HepG2 (cell line): ENCODE results near the gene TIMELESS. TPM values are rescaled to one million over a fixed set of nuclear protein-coding genes. Genes with fewer than 3 reads are reported as not detected.

Experiments used
- ATAC-seq: fragments of 200-7000 bp; cut with Tn5 transposase; 3 replicates; pipeline ENCODE4 v1.9.1; 2020; ENCODE audit warnings: mild to moderate bottlenecking, moderate library complexity
- BruUV-seq: library from RNA; stranded (reverse); fragments of 400-500 nt; replicated peaks from 2 replicates; lab custom pipeline; 2021; lab: Mats Ljungman, UMichigan
- CTCF ChIA-PET: fragments of 300-600 bp; formaldehyde crosslinking; extraction: SDS; loops from one replicate; lab custom pipeline; 2021; ENCODE audit warnings: low total read pairs, inconsistent platforms, low intra/inter-chr PET ratio; lab: Yijun Ruan, JAX
- POLR2A ChIA-PET: fragments of 350-600 bp; sonication (Branson Sonifier 250); formaldehyde crosslinking; loops from one replicate; lab custom pipeline; 2020; ENCODE audit warnings: antibody characterized with exemption, inconsistent platforms; lab: Yijun Ruan, JAX
- DNase-seq: peaks from one replicate; pipeline ENCODE4 v3.0.0-alpha.2; 2015; ENCODE audit warnings: low spot score
- FAIRE-seq: peaks from 3 replicates; lab custom pipeline; 2011; peaks lifted over from hg19 to GRCh38; lab: Jason Lieb, UNC
- H2AFZ ChIP-seq: one replicate; pipeline ENCODE4 v1.6.1; 2011; ENCODE audit warnings: low read length, inconsistent platforms
- H3K27ac ChIP-seq: fragments of 300-600 bp; 3 replicates; pipeline ENCODE4 v1.8.0; 2011; ENCODE audit warnings: mixed run types, mild to moderate bottlenecking, mixed read lengths, low read length, inconsistent platforms; ENCODE audit not compliant: insufficient read depth; ENCODE audit errors: extremely low read length
- H3K27me3 ChIP-seq, 2 experiments: fragments of 200-600 bp in 1 of 2; 2 replicates in 1 of 2; 3 replicates in 1 of 2; pipeline versions ENCODE4 v1.6.0 to v1.8.0; 2011; ENCODE audit warnings: low read length in 2 of 2, mild to moderate bottlenecking in 2 of 2, moderate library complexity in 2 of 2, inconsistent platforms in 1 of 2; ENCODE audit not compliant: insufficient read depth in 2 of 2, control insufficient read depth in 1 of 2
- H3K36me3 ChIP-seq, 2 experiments: fragments of 200-600 bp in 1 of 2; replicated peaks in 1 of 2; 2 replicates in 1 of 2; 3 replicates in 1 of 2; pipeline versions ENCODE4 v1.5.1 to v1.8.0; 2011; ENCODE audit warnings: low read length in 2 of 2, inconsistent platforms in 1 of 2; ENCODE audit not compliant: insufficient read depth in 2 of 2, control insufficient read depth in 1 of 2
- H3K4me1 ChIP-seq: 2 replicates; pipeline ENCODE4 v1.5.1; 2012; ENCODE audit warnings: low read length, inconsistent platforms; ENCODE audit not compliant: insufficient read depth
- H3K4me2 ChIP-seq: 2 replicates; pipeline ENCODE4 v1.6.0; 2011; ENCODE audit warnings: low read depth, low read length, inconsistent platforms
- H3K4me3 ChIP-seq, 3 experiments: fragments of 200-600 bp in 1 of 3; sonication (generic), shearing (Covaris generic) in 1 of 3; replicated peaks in 1 of 3; 2 replicates each; pipeline ENCODE4 v1.5.1; 2011 to 2016; ENCODE audit warnings: low read length in 3 of 3, inconsistent platforms in 2 of 3, low read depth in 2 of 3, mild to moderate bottlenecking in 2 of 3, control low read depth in 1 of 3, mixed read lengths in 1 of 3; ENCODE audit not compliant: insufficient read depth in 1 of 3
- H3K79me2 ChIP-seq: one replicate; pipeline ENCODE4 v1.6.1; 2011; ENCODE audit warnings: low read length, inconsistent platforms; ENCODE audit not compliant: insufficient read depth
- H3K9ac ChIP-seq: 2 replicates; pipeline ENCODE4 v1.6.0; 2011; ENCODE audit warnings: mild to moderate bottlenecking, low read depth, low read length, inconsistent platforms; ENCODE audit not compliant: insufficient read depth
- H3K9me3 ChIP-seq: 2 replicates; pipeline ENCODE4 v1.5.1; 2012; ENCODE audit warnings: mild to moderate bottlenecking, low read length
- H4K20me1 ChIP-seq: 2 replicates; pipeline ENCODE4 v1.6.0; 2011; ENCODE audit warnings: inconsistent platforms, mild to moderate bottlenecking, low read length, moderate library complexity; ENCODE audit not compliant: insufficient read depth
- E2F2 ChIP-seq: sonication (generic); formaldehyde crosslinking; IDR thresholded peaks from 2 replicates; pipeline ENCODE4 v1.4.0; 2020; ENCODE audit warnings: missing genetic modification reagents, borderline replicate concordance
- FOXC1 ChIP-seq: sonication (generic); formaldehyde crosslinking; IDR thresholded peaks from 2 replicates; pipeline ENCODE4 v1.8.0; 2022; ENCODE audit warnings: mild to moderate bottlenecking, missing genetic modification reagents, borderline replicate concordance
- GABPA ChIP-seq, 2 experiments: IDR thresholded peaks; 2 replicates each; pipeline ENCODE4 v1.6.1; 2011 to 2016; ENCODE audit warnings: low read depth in 2 of 2, low read length in 1 of 2, missing biosample characterization in 1 of 2, missing genetic modification characterization in 1 of 2
- KDM1A ChIP-seq: IDR thresholded peaks from 2 replicates; pipeline ENCODE4 v1.6.1; 2016; ENCODE audit warnings: missing compliant biosample characterization
- KLF15 ChIP-seq: sonication (generic); formaldehyde crosslinking; IDR thresholded peaks from 2 replicates; pipeline ENCODE4 v1.8.1; 2023; ENCODE audit warnings: borderline replicate concordance, mild to moderate bottlenecking, inconsistent platforms, missing genetic modification reagents, mixed read lengths
- MYC ChIP-seq: sonication (generic); formaldehyde crosslinking; IDR thresholded peaks from 2 replicates; pipeline ENCODE4 v1.9.0; 2021; ENCODE audit warnings: missing genetic modification reagents, borderline replicate concordance
- MZF1 ChIP-seq: sonication (generic); formaldehyde crosslinking; IDR thresholded peaks from 2 replicates; pipeline ENCODE4 v1.8.1; 2023; ENCODE audit warnings: mild to moderate bottlenecking, missing genetic modification reagents, borderline replicate concordance
- PAX8 ChIP-seq: sonication (generic); formaldehyde crosslinking; IDR thresholded peaks from 2 replicates; pipeline ENCODE4 v1.8.0; 2022; ENCODE audit warnings: mild to moderate bottlenecking, missing genetic modification reagents, borderline replicate concordance
- PITX1 ChIP-seq: sonication (generic); formaldehyde crosslinking; IDR thresholded peaks from 2 replicates; pipeline ENCODE4 v1.5.1; 2020; ENCODE audit warnings: mild to moderate bottlenecking, missing genetic modification reagents
- SCMH1 ChIP-seq: sonication (generic); formaldehyde crosslinking; IDR thresholded peaks from 2 replicates; pipeline ENCODE4 v1.9.0; 2021; ENCODE audit warnings: missing genetic modification reagents, mild to moderate bottlenecking, borderline replicate concordance
- SIX1 ChIP-seq: sonication (generic); formaldehyde crosslinking; IDR thresholded peaks from 2 replicates; pipeline ENCODE4 v1.4.0; 2020; ENCODE audit warnings: missing genetic modification reagents, borderline replicate concordance
- ZFP91 ChIP-seq: sonication (generic); formaldehyde crosslinking; IDR thresholded peaks from 2 replicates; pipeline ENCODE4 v1.9.0; 2022; ENCODE audit warnings: missing genetic modification reagents, mild to moderate bottlenecking, borderline replicate concordance
- ZFYVE20 ChIP-seq: sonication (generic); formaldehyde crosslinking; IDR thresholded peaks from 2 replicates; pipeline ENCODE4 v1.8.0; 2023; ENCODE audit warnings: low read depth, mild to moderate bottlenecking, moderate library complexity, missing genetic modification reagents, borderline replicate concordance
- ZNF556 ChIP-seq: sonication (generic); formaldehyde crosslinking; IDR thresholded peaks from 2 replicates; pipeline ENCODE4 v1.4.0; 2020; ENCODE audit warnings: mild to moderate bottlenecking, missing genetic modification reagents, borderline replicate concordance
- WGBS: methylation state at CpG from one replicate; pipeline ENCODE4 v1.1.6; 2017; ENCODE audit warnings: low lambda C conversion rate; 5-methylcytosine and 5-hydroxymethylcytosine counted together
- in situ Hi-C: cut with HindIII; loops from 2 replicates; pipeline ENCODE4 v1.10.0; 2017; ENCODE audit warnings: low pct_unique_long_range_greater_than_20kb; ENCODE audit not compliant: extremely low pct_ligation_motif_present
- intact Hi-C: fragments of 100-400 bp; cut with micrococcal nuclease; formaldehyde crosslinking; loops from one replicate; pipeline ENCODE4 v1.10.0; 2022; ENCODE audit not compliant: unreplicated experiment
- polyA plus RNA-seq, 8 experiments: library from polyadenylated mRNA; depleted of rRNA in 3 of 8; stranded (reverse) in 7 of 8; unstranded in 1 of 8; fragments of >200 nt; fragmentation: Illumina TruSeq in 4 of 8; extraction: Trizol in 4 of 8; gene quantifications; 2 replicates each; pipeline versions ENCODE4 v1.2.1 to v1.2.3, GENCODE V29; 2011 to 2016; ENCODE audit warnings: low read depth in 4 of 8, missing spikeins in 1 of 8, mixed read lengths in 1 of 8; ENCODE audit not compliant: insufficient read depth in 1 of 8
- total RNA-seq, 5 experiments: library from RNA; depleted of rRNA; stranded (reverse); fragments of >200 nt; fragmentation: Illumina TruSeq; extraction: Trizol; gene quantifications; 2 replicates each; pipeline ENCODE4 v1.2.3, GENCODE V29; 2016; ENCODE audit warnings: low read depth in 1 of 5

TIMELESS gene
- total and polyA plus RNA-seq, 2 of the 13 experiments (the other 11 are each of a cell fraction or from before 2014, with no cell fraction given), result 4.0 to 20.3 TPM

DNA sequence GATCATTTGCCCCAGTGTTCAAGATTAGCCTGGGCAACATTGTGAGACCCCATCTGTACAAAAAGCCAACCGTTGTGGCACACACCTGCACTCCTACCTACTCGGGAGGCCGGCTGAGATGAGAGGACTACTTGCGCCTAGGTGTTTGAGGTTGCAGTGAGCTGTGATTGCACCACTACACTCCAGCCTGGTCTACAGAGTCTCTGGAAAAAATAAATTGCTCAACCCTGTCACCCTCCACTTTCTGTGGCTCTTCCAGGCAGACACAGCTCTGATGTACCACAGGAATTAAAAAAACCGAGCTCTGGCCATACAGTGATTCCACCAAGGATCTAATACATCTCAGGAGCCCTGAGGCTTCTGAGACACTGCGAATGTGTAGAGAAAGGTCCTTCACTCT is 14.4 kb downstream of the TIMELESS start (continued):
- TF ChIP-seq GABPA (IDR thresholded peaks at IDR 0.05; ENCODE audit: low read depth, low read length) (no peak), GABPA (CRISPR knock-in tag; IDR thresholded peaks at IDR 0.05; ENCODE audit: low read depth) (no peak)

DNA sequence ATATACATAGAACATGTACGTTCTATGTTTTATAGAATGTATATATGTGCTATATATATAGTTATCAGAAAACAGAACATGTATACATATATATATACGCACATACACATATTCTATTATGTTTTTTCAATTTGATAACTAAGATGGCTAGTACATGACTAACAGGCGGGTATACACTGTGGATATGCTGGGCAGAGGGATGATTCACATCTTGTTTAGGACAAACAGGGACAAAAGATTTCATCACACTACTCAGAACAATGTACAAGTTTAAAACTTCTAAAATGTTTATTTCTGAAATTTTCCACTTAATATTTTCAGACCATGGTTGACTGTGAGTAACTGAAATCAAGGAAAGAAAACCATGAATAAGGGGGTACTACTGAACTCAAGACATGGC is 17.4 kb downstream of the TIMELESS start:
- H4K20me1 ChIP-seq, result no peaks in the 10 kb centered on the region
- TF ChIP-seq KDM1A (CRISPR knock-in tag), result no peak
- intact Hi-C loops (no loop called here), in situ Hi-C loops (no loop called here)
- ChIA-PET CTCF (no interaction called here), POLR2A (no interaction called here)
- H3K9me3 ChIP-seq, result no peaks in the 10 kb centered on the region
- H3K4me1 ChIP-seq, result no peaks in the 10 kb centered on the region
- no peak for FAIRE-seq
- no peak overlapping the region for H3K4me3 ChIP-seq
- no peak for ATAC-seq
- no peak overlapping the region for H3K9ac ChIP-seq
- no peak overlapping the region for H2AFZ ChIP-seq
- peaks cover 6% of the 10 kb centered on the region for H3K79me2 ChIP-seq
- no peak overlapping the region for H3K27ac ChIP-seq
- H3K27me3 ChIP-seq, result no peaks in the 10 kb centered on the region
- DNase-seq, result no peak
- 97% methylated on average over 3 of the region's 3 CpGs for WGBS
- no peak overlapping the region for H3K4me2 ChIP-seq
- peaks cover 13 to 53% of the 10 kb centered on the region in 2 experiments; a peak in 4 of 5 replicates for H3K36me3 ChIP-seq
- BruUV-seq, result no TSS peak

DNA sequence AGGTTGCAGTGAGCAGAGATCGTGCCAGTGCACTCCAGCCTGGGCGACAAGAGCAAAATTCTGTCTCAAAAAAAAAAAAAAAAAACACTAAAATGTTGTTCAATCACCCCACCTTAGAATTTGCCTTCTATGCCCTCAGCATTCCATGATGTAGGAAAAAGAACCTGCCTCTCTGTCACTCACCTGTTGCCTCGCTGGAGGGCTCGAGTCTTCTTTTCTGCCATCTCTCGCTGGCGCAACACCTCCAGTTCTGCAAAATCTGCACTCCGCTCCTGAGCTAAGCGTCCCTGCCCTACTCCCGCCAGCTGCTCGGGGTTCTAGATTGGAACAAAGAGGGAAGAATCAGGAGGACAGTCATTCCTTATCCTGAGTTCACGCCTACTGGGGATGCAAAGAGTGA is 17.9 kb downstream of the TIMELESS start:
- no TSS peak for BruUV-seq
- intact Hi-C loops (no loop called here), in situ Hi-C loops (no loop called here)
- Histone ChIP-seq H3K4me2 (no peak overlapping the region), H2AFZ (no peak overlapping the region), H3K27me3 (no peaks in the 10 kb centered on the region), H3K9ac (no peak overlapping the region), H4K20me1 (no peaks in the 10 kb centered on the region), H3K4me1 (no peaks in the 10 kb centered on the region), H3K27ac (no peak overlapping the region), H3K79me2 (peaks cover under 1% of the 10 kb centered on the region), H3K36me3 (peaks cover 13 to 55% of the 10 kb centered on the region in 2 experiments; a peak in 4 of 5 replicates), H3K9me3 (no peaks in the 10 kb centered on the region), H3K4me3 (no peak overlapping the region)
- no peak for TF ChIP-seq ZNF556 (CRISPR knock-in tag)
- TF ChIP-seq PITX1 (CRISPR knock-in tag), result no peak
- TF ChIP-seq E2F2 (CRISPR knock-in tag), result no peak
- no peak for TF ChIP-seq ZFYVE20 (CRISPR knock-in tag)
- no peak for TF ChIP-seq MZF1 (CRISPR knock-in tag)
- TF ChIP-seq ZFP91 (CRISPR knock-in tag), result no peak
- no peak for TF ChIP-seq PAX8 (CRISPR knock-in tag)
- no peak for TF ChIP-seq SCMH1 (CRISPR knock-in tag)
- no peak for TF ChIP-seq SIX1 (CRISPR knock-in tag)
- no peak for TF ChIP-seq KLF15 (CRISPR knock-in tag)
- no peak for TF ChIP-seq FOXC1 (CRISPR knock-in tag)
- no peak for TF ChIP-seq MYC (CRISPR knock-in tag)
- POLR2A ChIA-PET, result no interaction called here
- CTCF ChIA-PET, result no interaction called here
- FAIRE-seq (no peak), ATAC-seq (no peak), DNase-seq (no peak)
- 99% methylated on average over 11 of the region's 11 CpGs for WGBS
